Measurements from ENCODE around the gene SOS1.
"Not testable (repeated sequence)": the region's sequence is repeated elsewhere in the genome, so short reads cannot be mapped to it uniquely, and the experiment has no call there.

Gene SOS1

DNA sequence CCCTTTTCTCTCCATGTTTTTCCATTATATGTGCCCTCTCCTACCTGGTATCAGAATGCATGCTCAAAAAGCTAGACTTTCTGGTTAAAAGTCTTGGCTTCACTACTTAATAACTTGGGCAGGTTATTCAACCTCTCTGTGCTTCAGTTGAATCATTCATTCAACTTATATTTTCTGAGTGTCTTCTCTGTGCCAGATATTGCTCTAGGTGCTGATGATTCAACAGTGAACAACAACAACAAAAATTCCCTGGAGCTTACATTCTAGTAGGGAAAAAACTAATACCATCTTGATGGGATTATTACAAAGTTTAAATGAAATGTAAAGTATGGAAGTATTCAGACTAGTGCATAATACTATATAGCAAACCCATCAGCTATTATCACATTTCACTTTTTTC lies 55.2 kb downstream of the SOS1 start:
- no peak for DNase-seq (ENCODE audit: extremely low read depth, insufficient read length)
- H3K36me3 ChIP-seq (ENCODE audit: control insufficient read depth, insufficient read depth, low read length) = no peaks in the 10 kb centered on the region; the same call in 1 of the 2 replicates
- no peak overlapping the region for H3K4me3 ChIP-seq (replicated peaks; ENCODE audit: low read depth, low read length)
- H3K27me3 ChIP-seq (replicated peaks; ENCODE audit: control insufficient read depth, insufficient read depth, low read length) = no peaks in the 10 kb centered on the region
- TF ChIP-seq, protein P1, sequence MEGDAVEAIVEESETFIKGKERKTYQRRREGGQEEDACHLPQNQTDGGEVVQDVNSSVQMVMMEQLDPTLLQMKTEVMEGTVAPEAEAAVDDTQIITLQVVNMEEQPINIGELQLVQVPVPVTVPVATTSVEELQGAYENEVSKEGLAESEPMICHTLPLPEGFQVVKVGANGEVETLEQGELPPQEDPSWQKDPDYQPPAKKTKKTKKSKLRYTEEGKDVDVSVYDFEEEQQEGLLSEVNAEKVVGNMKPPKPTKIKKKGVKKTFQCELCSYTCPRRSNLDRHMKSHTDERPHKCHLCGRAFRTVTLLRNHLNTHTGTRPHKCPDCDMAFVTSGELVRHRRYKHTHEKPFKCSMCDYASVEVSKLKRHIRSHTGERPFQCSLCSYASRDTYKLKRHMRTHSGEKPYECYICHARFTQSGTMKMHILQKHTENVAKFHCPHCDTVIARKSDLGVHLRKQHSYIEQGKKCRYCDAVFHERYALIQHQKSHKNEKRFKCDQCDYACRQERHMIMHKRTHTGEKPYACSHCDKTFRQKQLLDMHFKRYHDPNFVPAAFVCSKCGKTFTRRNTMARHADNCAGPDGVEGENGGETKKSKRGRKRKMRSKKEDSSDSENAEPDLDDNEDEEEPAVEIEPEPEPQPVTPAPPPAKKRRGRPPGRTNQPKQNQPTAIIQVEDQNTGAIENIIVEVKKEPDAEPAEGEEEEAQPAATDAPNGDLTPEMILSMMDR (IDR thresholded peaks at IDR 0.05; ENCODE audit: insufficient read depth, low read length, poor library complexity, severe bottlenecking) = no peak

DNA sequence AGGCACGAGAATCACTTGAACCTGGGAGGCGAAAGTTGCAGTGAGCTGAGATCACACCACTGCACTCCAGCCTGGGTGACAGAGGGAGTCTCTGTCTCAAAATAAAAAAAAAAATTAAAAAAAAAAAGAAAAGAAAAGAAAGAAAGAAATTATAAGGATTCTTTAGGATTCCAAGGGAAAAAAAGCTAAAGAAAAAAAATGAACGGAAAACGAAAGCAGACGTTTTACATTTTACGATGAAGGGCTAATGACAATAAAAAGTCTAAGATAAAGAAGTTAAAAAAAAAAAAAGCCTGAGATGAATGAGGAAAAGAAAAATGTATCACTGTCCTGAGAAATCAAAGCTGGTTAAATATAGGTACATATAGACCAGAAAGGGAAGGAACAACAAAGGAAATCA lies 58.5 kb downstream of the SOS1 start:
- DNase-seq (ENCODE audit: extremely low read depth, insufficient read length) = no peak
- Histone ChIP-seq H3K27me3 (replicated peaks; ENCODE audit: control insufficient read depth, insufficient read depth, low read length) (no peaks in the 10 kb centered on the region), H3K36me3 (ENCODE audit: control insufficient read depth, insufficient read depth, low read length) (no peaks in the 10 kb centered on the region; the same call in 1 of the 2 replicates), H3K4me3 (replicated peaks; ENCODE audit: low read depth, low read length) (no peak overlapping the region)
- TF ChIP-seq, protein P1 (IDR thresholded peaks at IDR 0.05; ENCODE audit: insufficient read depth, low read length, poor library complexity, severe bottlenecking) = no peak

DNA sequence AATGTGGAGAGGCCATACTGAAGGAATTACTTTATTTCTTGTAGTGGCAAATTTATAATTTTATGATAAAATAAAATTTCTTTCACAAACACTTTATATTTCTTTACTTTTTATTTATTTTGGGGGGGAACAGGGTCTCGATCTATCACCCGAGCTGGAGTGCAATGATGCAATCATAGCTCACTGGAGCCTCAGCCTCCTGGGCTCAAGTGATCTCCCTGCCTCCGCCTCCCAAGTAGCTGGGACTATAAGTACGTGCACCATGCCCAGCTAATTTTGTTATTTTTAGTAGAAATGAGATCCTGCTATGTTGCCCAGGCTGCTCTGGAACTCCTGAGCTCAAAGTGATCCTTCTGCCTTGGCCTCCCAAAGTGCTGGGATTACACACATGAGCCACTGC lies 59.6 kb downstream of the SOS1 start:
- TF ChIP-seq, protein P1 (IDR thresholded peaks at IDR 0.05; ENCODE audit: insufficient read depth, low read length, poor library complexity, severe bottlenecking) = no peak
- DNase-seq (ENCODE audit: extremely low read depth, insufficient read length) = no peak
- Histone ChIP-seq H3K27me3 (replicated peaks; ENCODE audit: control insufficient read depth, insufficient read depth, low read length) (no peaks in the 10 kb centered on the region), H3K4me3 (replicated peaks; ENCODE audit: low read depth, low read length) (no peak overlapping the region), H3K36me3 (ENCODE audit: control insufficient read depth, insufficient read depth, low read length) (no peaks in the 10 kb centered on the region; the same call in 1 of the 2 replicates)

DNA sequence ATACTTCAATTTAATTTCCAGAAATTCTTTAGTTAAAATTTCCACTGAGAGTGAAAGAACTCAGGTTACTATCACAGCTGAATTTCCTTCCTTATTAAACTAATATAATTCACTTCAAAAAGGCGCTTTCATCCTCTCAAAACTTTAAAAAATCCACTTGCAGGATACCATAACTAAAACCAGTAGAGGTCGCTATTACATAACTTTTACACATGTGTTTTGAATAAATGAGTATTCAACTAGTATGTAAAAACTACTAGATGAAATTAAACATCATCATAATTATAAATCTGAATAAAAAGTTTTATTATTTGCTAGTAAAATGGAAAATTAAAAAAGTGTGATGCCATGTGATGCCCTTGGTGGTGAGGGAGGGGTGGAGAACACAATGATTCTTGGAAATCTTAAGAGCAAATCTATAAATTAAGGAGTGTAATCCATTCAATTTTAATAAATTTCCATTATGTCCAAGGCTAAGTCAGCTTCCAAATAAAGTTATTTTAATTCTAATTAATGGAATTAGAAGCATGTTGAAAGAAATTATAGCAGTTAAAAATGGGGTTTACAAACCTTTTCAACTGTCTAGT lies 61.4 kb downstream of the SOS1 start:
- Histone ChIP-seq H3K36me3 (ENCODE audit: control insufficient read depth, insufficient read depth, low read length) (no peaks in the 10 kb centered on the region), H3K27me3 (replicated peaks; ENCODE audit: control insufficient read depth, insufficient read depth, low read length) (no peaks in the 10 kb centered on the region), H3K4me3 (replicated peaks; ENCODE audit: low read depth, low read length) (no peak overlapping the region)
- TF ChIP-seq, protein P1 (IDR thresholded peaks at IDR 0.05; ENCODE audit: insufficient read depth, low read length, poor library complexity, severe bottlenecking) = peak; percentile 39
- peak; percentile 14 for DNase-seq (ENCODE audit: extremely low read depth, insufficient read length)

DNA sequence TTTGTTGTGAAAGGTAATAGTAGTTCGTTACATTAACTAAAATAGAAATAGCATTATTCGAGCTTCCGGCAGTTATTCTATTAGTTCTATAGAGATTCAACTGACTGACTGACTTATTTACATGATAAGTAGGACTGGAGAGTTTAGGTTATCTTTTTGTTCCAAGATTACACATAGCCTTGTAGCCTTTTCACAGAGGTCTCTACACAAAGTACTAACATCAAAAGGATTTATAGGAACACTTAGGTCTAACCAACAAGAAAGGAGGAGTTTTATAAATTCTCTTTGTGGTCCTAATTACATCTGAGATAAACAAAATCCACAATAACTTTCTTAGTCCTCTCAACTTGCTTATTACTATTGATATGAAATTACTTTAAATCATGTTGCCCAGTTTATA lies 62.8 kb downstream of the SOS1 start:
- Histone ChIP-seq H3K4me3 (replicated peaks; ENCODE audit: low read depth, low read length) (no peak overlapping the region), H3K36me3 (ENCODE audit: control insufficient read depth, insufficient read depth, low read length) (no peaks in the 10 kb centered on the region), H3K27me3 (replicated peaks; ENCODE audit: control insufficient read depth, insufficient read depth, low read length) (no peaks in the 10 kb centered on the region)
- TF ChIP-seq, protein P1 (IDR thresholded peaks at IDR 0.05; ENCODE audit: insufficient read depth, low read length, poor library complexity, severe bottlenecking) = no peak
- DNase-seq (ENCODE audit: extremely low read depth, insufficient read length) = no peak

DNA sequence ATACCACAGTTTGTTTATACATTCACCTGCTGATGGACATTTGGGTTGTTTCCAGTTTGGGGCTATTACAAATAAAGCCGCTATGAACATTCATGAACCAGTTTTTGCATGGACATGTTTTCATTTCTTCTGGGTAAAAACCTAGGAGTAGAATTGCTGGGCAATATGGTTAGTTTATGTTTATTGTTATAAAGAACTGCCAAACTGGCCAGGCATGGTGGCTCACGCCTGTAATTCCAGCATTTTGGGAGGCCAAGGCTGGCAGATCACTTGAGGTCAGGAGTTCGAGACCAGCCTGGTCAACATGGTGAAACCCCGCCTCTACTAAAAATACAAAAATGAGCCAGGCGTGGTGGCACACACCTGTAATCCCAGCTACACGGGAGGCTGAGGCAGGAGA lies 68.2 kb downstream of the SOS1 start:
- DNase-seq (ENCODE audit: extremely low read depth, insufficient read length); H3K4me3 ChIP-seq (replicated peaks; ENCODE audit: low read depth, low read length); H3K36me3 ChIP-seq (ENCODE audit: control insufficient read depth, insufficient read depth, low read length); H3K27me3 ChIP-seq (replicated peaks; ENCODE audit: control insufficient read depth, insufficient read depth, low read length): not testable (repeated sequence)

Data from GM06990 (cell line).